NCI-H2029 treated with DMSO at 0.1 percent for 48 hours (cell line): ENCODE measurements around the gene ABHD16A.
"Not testable (repeated sequence)": the region's sequence is repeated elsewhere in the genome, so short reads cannot be mapped to it uniquely, and the experiment has no call there.

ENCODE experiments used
- DNase-seq: peaks from one replicate; lab custom pipeline; 2025; lab: John Stamatoyannopoulos, UW

The ABHD16A gene

GRCh38 chr6:31713991-31714684 lies 11.0 kb upstream of the ABHD16A start:
- no peak for DNase-seq

GRCh38 chr6:31713465-31713864 lies 10.3 kb upstream of the ABHD16A start:
- DNase-seq, result no peak

- DNase-seq, result no peak
These were observed 9.2 kb upstream of the ABHD16A start for GRCh38 chr6:31712296-31712695.

GRCh38 chr6:31711233-31711632 lies 8.1 kb upstream of the ABHD16A start:
- no peak for DNase-seq

- no peak for DNase-seq
These were observed 7.5 kb upstream of the ABHD16A start for GRCh38 chr6:31710523-31711219.

GRCh38 chr6:31709157-31709556 lies 6.0 kb upstream of the ABHD16A start:
- not testable (repeated sequence) for DNase-seq

- DNase-seq, result no peak
These were observed 5.1 kb upstream of the ABHD16A start for GRCh38 chr6:31708224-31708623.

- DNase-seq, result no peak
These were observed 4.6 kb upstream of the ABHD16A start for GRCh38 chr6:31707701-31708100.

GRCh38 chr6:31706599-31706998 lies 3.5 kb upstream of the ABHD16A start, which contains the start of gene LY6G6F:
Gene LY6G6F (plus strand): TSS chr6:31706866. CDS start chr6:31706907, 41 bp downstream.
- no peak for DNase-seq

GRCh38 chr6:31705931-31706330 lies 2.8 kb upstream of the ABHD16A start:
- DNase-seq, result no peak

GRCh38 chr6:31702405-31702818 lies 712 bp downstream of the ABHD16A start:
- DNase-seq, result peak; percentile 23

GRCh38 chr6:31701666-31702404 lies 1.3 kb downstream of the ABHD16A start:
- DNase-seq, result peak; percentile 39

GRCh38 chr6:31700740-31701401 lies 2.3 kb downstream of the ABHD16A start:
- DNase-seq, result no peak

GRCh38 chr6:31697555-31697954 lies 5.6 kb downstream of the ABHD16A start:
- peak; percentile 13 for DNase-seq

- no peak for DNase-seq
These were observed 9.6 kb downstream of the ABHD16A start for GRCh38 chr6:31693535-31693934.

GRCh38 chr6:31692886-31693285 lies 10.2 kb downstream of the ABHD16A start:
- no peak for DNase-seq

GRCh38 chr6:31692353-31692752 lies 10.8 kb downstream of the ABHD16A start:
- DNase-seq, result no peak

GRCh38 chr6:31691564-31692108 lies 11.5 kb downstream of the ABHD16A start:
- DNase-seq, result no peak

- DNase-seq, result no peak
These were observed 12.1 kb downstream of the ABHD16A start for GRCh38 chr6:31691078-31691463.

- no peak for DNase-seq
These were observed 12.7 kb downstream of the ABHD16A start for GRCh38 chr6:31690231-31691077.
